ENCODE measurements around the gene LTBP1.
"Not testable (repeated sequence)": the region's sequence is repeated elsewhere in the genome, so short reads cannot be mapped to it uniquely, and the experiment has no call there.

Gene LTBP1

GRCh38 chr2:33038230-33038629, 91.5 kb downstream of the LTBP1 start:
- no peak for DNase-seq (ENCODE audit: low read depth in 2 of 3, low spot score in 1 of 3)

GRCh38 chr2:33038799-33039198, 92.0 kb downstream of the LTBP1 start:
- DNase-seq (ENCODE audit: low read depth in 2 of 3, low spot score in 1 of 3), result no peak

GRCh38 chr2:33040541-33040940, 93.8 kb downstream of the LTBP1 start:
- no peak for DNase-seq (ENCODE audit: low read depth in 2 of 3, low spot score in 1 of 3)

GRCh38 chr2:33042265-33042664, 95.5 kb downstream of the LTBP1 start:
- DNase-seq (ENCODE audit: low read depth in 2 of 3, low spot score in 1 of 3), result no peak

- DNase-seq (ENCODE audit: low read depth in 2 of 3, low spot score in 1 of 3), result no peak
Observed at GRCh38 chr2:33042819-33043218, 96.1 kb downstream of the LTBP1 start.

GRCh38 chr2:33047939-33048338, 101.2 kb downstream of the LTBP1 start:
- DNase-seq (ENCODE audit: low read depth in 2 of 3, low spot score in 1 of 3), result no peak

GRCh38 chr2:33051586-33052360, 105.0 kb downstream of the LTBP1 start:
- DNase-seq (ENCODE audit: low read depth in 2 of 3, low spot score in 1 of 3), result no peak

- no peak for DNase-seq (ENCODE audit: low read depth in 2 of 3, low spot score in 1 of 3)
Observed at GRCh38 chr2:33052361-33052735, 105.6 kb downstream of the LTBP1 start.

- DNase-seq (ENCODE audit: low read depth in 2 of 3, low spot score in 1 of 3), result not testable (repeated sequence)
Observed at GRCh38 chr2:33052795-33053194, 106.0 kb downstream of the LTBP1 start.

- DNase-seq (ENCODE audit: low read depth in 2 of 3, low spot score in 1 of 3), result no peak
Observed at GRCh38 chr2:33056170-33056569, 109.4 kb downstream of the LTBP1 start.

- DNase-seq (ENCODE audit: low read depth in 2 of 3, low spot score in 1 of 3), result not testable (repeated sequence)
Observed at GRCh38 chr2:33057307-33058028, 110.7 kb downstream of the LTBP1 start.

GRCh38 chr2:33058716-33059470, 112.1 kb downstream of the LTBP1 start:
- no peak for DNase-seq (ENCODE audit: low read depth in 2 of 3, low spot score in 1 of 3)

- no peak for DNase-seq (ENCODE audit: low read depth in 2 of 3, low spot score in 1 of 3)
Observed at GRCh38 chr2:33059471-33060156, 112.9 kb downstream of the LTBP1 start.

- DNase-seq (ENCODE audit: low read depth in 2 of 3, low spot score in 1 of 3), result no peak
Observed at GRCh38 chr2:33060405-33060804, 113.7 kb downstream of the LTBP1 start.

GRCh38 chr2:33062665-33063250, 116.0 kb downstream of the LTBP1 start:
- DNase-seq (ENCODE audit: low read depth in 2 of 3, low spot score in 1 of 3), result no peak

- no peak for DNase-seq (ENCODE audit: low read depth in 2 of 3, low spot score in 1 of 3)
Observed at GRCh38 chr2:33064349-33064801, 117.6 kb downstream of the LTBP1 start.

GRCh38 chr2:33067598-33067997, 120.8 kb downstream of the LTBP1 start:
- no peak for DNase-seq (ENCODE audit: low read depth in 2 of 3, low spot score in 1 of 3)

GRCh38 chr2:33068261-33068660, 121.5 kb downstream of the LTBP1 start:
- DNase-seq (ENCODE audit: low read depth in 2 of 3, low spot score in 1 of 3), result no peak

- peak; percentile 33 to 51 (median 49) for DNase-seq (ENCODE audit: low read depth in 2 of 3, low spot score in 1 of 3)
Observed at GRCh38 chr2:33069894-33070651, 123.3 kb downstream of the LTBP1 start.

- DNase-seq (ENCODE audit: low read depth in 2 of 3, low spot score in 1 of 3), result no peak
Observed at GRCh38 chr2:33071591-33071990, 124.8 kb downstream of the LTBP1 start.
